HG03064 (cell line): Measurements from ENCODE around the gene TEKT2.

ENCODE experiments used
- ATAC-seq: cut with Tn5 transposase; IDR thresholded peaks from one replicate; pipeline ENCODE4 v1.9.1; 2021; ENCODE audit warnings: low read depth; ENCODE audit not compliant: unreplicated experiment

TEKT2 gene

DNA sequence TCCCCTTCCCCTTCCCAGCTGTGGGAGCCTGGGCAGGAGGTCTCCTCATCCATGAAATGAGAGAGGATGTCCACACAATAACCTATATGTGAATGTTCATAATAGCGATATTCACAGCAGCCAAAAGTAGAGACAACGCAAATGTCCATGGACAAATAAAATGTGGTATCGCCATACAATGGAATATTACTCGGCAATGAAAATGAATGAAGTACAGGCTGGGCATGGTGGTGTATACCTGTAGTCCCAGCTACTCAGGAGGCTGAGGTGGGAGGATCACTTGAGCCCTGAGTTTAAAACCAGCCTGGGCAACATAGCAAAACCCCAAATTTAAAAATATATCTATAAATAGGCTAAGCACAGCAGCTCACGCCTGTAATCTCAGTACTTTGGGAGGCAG is 17.7 kb downstream of the TEKT2 start:
- no peak for ATAC-seq

DNA sequence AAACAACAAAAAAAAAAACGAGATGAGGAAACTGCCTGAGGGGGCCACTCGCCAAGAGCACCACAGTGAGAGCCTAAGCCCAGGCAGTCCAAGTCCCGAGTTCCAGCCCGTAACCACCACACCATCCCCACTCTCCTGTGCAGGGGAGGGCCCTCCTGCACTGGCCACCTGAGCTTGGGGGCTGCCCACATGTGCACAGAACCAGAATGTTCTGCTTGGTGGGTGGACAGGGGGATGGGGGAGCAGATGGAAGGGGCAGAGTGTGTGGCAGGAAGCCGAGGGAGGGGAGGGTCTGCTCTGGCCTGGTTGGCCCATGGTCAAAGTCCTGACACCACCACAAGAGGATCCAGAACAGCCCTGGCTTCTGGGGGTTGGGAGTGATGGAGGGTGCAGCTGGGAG is 22.4 kb downstream of the TEKT2 start:
- ATAC-seq = no peak

GRCh38 chr1:36107394-36107793 is 23.5 kb downstream of the TEKT2 start:
- no peak for ATAC-seq

DNA sequence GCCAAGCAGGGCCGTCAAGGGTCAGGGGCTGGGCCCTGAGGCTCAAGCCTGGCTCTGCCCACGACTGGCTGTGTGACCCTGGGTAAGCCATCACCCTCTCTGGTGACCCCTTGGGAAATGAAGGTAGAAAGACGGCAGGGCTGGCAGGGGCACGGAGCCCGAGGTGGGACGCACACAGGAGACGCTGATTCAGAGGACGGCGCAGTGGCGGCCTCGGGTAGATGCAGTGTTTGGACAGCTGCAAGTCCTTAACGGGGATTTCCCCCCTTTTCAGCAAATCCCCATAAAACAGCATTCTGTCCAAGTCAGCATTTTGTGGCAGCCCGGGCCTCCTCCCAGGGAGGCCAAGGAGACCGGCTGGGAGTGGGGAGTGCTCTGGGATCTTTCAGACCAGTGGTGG is 24.4 kb downstream of the TEKT2 start:
- no peak for ATAC-seq

GRCh38 chr1:36109041-36109679 is 25.3 kb downstream of the TEKT2 start:
- ATAC-seq = no peak

DNA sequence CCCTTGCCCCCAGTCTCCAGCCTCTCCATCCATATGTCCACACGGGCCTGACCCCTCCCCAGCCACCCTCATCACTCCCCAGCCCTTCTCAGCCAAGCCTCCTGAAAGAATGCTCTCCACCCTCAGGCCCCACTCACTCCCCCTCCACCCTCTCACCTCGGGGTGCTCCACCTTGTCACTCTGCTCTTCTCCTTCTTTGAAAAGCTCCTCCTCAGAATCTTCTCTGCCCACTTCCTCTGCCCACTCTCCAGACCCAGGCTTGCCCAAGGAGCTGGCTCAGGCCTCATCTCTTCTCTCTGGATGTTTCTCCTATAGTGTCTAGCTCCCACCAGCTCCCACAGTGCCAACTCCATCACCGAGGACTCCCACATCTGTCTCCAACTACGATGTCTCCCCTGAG is 27.3 kb downstream of the TEKT2 start:
- ATAC-seq = no peak

- ATAC-seq = no peak
Measured at GRCh38 chr1:36112823-36113222, 28.9 kb downstream of the TEKT2 start.

- ATAC-seq = no peak
Measured at GRCh38 chr1:36114371-36114770, 30.5 kb downstream of the TEKT2 start.

DNA sequence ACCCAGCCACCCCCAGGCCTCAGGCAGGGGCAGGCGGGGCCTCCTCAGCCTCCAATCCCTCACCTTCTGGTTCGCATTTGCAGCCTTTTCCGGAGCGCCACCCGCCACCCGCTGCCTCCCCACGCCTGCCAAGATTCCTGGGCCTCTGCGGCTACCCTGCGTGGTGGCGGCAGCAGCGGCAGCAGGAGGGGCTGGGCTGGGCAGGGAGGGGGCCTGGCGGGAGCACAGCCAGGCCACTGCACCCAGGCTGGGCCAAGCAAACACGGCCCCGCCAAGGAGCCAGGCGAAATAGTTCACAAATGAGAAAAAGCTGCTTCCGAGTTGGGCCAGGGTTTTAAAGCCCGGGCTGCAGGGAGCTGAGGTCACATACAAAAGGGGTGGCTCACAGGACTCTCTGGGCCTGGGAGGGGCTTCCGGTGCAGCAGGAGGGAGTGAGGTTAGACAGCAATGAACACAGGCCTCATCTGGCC is 31.3 kb downstream of the TEKT2 start:
- ATAC-seq = no peak

DNA sequence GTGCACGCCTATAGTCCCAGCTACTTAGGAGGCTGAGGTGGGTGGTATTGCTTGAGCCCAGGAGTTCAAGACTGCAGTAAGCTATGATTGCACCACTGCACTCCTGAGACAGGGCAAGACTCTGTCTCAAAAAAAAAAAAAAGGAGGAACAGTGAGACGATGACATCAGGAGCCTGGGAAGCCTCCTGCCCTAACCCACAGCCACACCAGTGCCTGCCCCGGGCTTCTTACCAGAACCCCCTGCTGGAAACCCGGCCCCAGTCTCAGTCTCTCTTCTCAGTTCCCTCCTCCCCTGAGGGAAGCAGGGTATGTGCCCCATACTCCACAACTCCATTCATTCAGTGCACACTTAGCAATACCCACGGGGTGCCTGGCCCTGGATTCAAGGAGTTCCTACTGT is 32.0 kb downstream of the TEKT2 start:
- ATAC-seq = no peak

DNA sequence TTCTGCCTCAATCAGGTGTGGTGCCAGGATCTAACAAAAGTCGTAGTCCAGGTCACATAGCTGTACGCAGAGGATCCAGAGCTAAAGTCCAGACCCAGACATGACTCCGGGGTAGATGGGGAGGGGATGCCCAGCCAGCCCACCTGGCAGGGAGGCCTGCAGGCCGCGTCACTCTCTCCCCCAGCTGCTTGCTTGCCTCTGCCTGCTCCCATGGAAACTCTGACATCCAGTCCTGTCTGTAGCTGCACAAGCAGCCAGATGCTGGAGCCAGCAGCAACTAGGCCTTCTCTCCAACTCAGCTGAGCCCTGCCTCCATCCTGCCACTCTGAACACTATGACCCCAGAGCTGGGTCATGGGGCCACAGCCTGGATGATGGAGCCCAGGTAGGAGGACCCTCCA is 33.0 kb downstream of the TEKT2 start:
- ATAC-seq = no peak

DNA sequence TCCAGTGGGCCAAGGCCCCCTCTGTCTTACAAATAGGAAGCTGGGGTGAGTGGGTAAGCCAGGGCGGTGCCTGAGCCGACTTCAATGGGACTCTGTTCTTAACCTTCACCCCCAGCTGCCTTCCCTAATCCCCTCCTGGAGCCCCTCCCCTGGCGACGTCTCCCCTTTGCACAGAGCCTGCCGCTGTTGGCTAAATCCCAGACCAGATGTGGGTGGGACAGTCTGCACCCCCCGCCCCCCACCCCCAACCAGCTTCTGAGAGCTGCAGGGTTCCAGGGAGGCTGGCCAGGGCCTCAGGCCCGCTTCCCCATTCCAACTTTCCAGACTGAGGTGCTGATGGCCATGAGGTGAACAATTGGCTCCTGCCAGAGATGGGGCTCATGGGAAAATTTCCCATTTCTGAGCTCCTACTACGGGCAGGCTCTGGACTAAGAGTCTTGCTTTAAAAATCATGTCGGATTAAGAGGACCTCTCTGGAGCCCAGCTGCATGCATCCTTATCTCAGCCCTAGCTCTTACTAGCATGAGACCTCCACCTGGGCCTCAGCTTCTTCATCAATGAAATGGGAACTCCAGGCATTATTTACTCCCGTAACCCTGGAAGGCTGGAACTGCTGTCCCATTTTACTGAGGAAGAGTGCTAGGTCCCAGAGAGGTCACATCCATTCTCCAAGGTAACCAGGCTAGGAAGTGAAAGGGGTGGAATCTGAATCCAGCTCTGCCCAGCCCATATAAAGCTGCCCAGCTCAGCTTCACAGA is 34.7 kb downstream of the TEKT2 start:
- no peak for ATAC-seq

DNA sequence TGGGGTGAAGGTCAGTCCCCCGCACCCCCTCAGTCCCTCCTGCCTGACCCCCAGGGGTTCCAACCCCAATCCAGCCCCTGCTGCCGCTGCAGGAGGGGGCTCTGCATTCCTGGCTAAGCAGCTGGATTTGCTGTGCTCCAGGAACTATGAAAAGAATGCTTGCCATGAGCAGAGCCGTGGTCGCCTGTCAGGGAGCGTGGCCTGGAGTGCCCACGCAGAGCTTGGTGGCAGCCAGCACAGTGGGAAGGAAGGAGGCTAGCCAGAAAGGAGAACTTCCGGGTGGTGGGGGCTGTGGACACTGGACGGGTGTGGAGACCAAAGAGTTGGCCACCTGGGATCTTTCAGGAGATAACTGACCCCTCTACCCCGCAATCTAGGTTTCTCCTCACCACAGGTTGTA is 35.6 kb downstream of the TEKT2 start:
- no peak for ATAC-seq

GRCh38 chr1:36122062-36123030 is 38.5 kb downstream of the TEKT2 start:
- ATAC-seq = no peak

GRCh38 chr1:36123356-36123755 is 39.5 kb downstream of the TEKT2 start:
- no peak for ATAC-seq

- no peak for ATAC-seq
Measured at GRCh38 chr1:36124404-36125128, 40.7 kb downstream of the TEKT2 start.

GRCh38 chr1:36125129-36125991 is 41.5 kb downstream of the TEKT2 start, which contains the start of gene COL8A2:
Gene COL8A2, minus strand, starts transcription at chr1:36125222. Its CDS starts 24,980 bp downstream, at chr1:36100242.
- ATAC-seq = no peak

DNA sequence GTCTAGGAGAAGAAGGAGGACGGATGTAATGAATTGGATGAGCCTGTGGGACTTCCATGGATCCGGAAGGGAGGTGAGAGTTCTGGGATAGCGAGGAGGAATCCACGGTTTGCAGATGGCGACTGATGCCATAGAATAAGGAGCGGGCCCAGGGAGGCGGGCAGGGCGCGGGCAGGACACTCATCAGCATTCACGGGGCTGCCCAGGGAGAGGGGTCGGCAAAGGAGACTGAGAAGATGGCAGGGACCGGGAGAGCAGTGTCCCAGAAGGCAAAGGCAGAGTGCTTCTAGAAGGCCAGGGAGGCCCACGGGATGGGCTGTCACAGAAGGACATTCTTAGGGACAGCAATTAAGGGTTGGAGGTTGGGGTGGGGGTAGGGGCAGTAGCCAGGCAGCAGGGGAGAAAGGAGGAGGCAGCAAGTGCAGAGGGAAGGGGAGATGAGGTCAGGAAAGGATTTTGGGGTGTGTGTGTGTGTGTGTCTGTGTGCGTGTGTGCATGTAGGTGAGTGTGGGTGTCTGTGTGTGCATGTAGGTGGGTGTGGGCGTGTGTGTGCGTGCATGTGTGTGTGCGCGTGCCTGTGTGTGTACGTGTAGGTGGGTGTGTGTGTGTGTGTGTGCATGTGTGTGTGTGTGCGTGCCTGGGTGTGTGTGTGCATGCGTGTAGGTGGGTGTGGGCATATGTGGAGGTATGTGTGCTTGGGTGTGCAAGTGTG is 42.3 kb downstream of the TEKT2 start:
- no peak for ATAC-seq
